Activated T-helper 17 cell treated with anti-CD3 and anti-CD28 coated beads, Interleukin-2, amount 50 U/mL, for 72 hours (primary cell): Measurements from ENCODE around the gene CSTPP1. TPM values are rescaled to one million over a fixed set of nuclear protein-coding genes. Genes with fewer than 3 reads are reported as not detected.
"Not testable (repeated sequence)": the region's sequence is repeated elsewhere in the genome, so short reads cannot be mapped to it uniquely, and the experiment has no call there.

Experiments
- ATAC-seq: fragments of 150-1000 bp; cut with Tn5 transposase; replicated peaks from 2 replicates; pipeline ENCODE4 v1.10.0; 2021; ENCODE audit warnings: mild to moderate bottlenecking, moderate library complexity
- H3K27ac Mint-ChIP-seq: one replicate; pipeline ENCODE4 v1.8.0; 2022; ENCODE audit warnings: mixed read lengths
- H3K27me3 Mint-ChIP-seq: one replicate; pipeline ENCODE4 v1.8.0; 2022; ENCODE audit warnings: mixed read lengths
- H3K36me3 Mint-ChIP-seq: one replicate; pipeline ENCODE4 v1.8.0; 2022; ENCODE audit warnings: low read depth, mild to moderate bottlenecking, mixed read lengths
- H3K4me1 Mint-ChIP-seq: one replicate; pipeline ENCODE4 v1.8.0; 2022; ENCODE audit warnings: mixed read lengths
- H3K4me3 Mint-ChIP-seq: one replicate; pipeline ENCODE4 v1.8.0; 2022; ENCODE audit warnings: mild to moderate bottlenecking, mixed read lengths
- H3K9me3 Mint-ChIP-seq: one replicate; pipeline ENCODE4 v1.8.0; 2022; ENCODE audit warnings: mixed read lengths
- total RNA-seq, 2 donors: library from RNA; stranded (reverse); gene quantifications; one replicate each; pipeline ENCODE4 v1.2.3, GENCODE V29; 2022

The CSTPP1 gene
- total RNA-seq, 2 donors from 2014 or later, result 15.2 to 19.4 TPM

- no peak for ATAC-seq
- no peaks in the 10 kb centered on the region for H3K9me3 Mint-ChIP-seq
- no peak overlapping the region for H3K27ac Mint-ChIP-seq
- peaks cover 16% of the 10 kb centered on the region for H3K36me3 Mint-ChIP-seq
- no peak overlapping the region for H3K4me3 Mint-ChIP-seq
- no peaks in the 10 kb centered on the region for H3K4me1 Mint-ChIP-seq
- no peaks in the 10 kb centered on the region for H3K27me3 Mint-ChIP-seq
Measured at GRCh38 chr11:46958777-46959176, 22.2 kb downstream of the CSTPP1 start.

GRCh38 chr11:46961041-46961440, 24.5 kb downstream of the CSTPP1 start:
- H3K27ac Mint-ChIP-seq, result no peak overlapping the region
- no peak overlapping the region for H3K4me3 Mint-ChIP-seq
- no peaks in the 10 kb centered on the region for H3K4me1 Mint-ChIP-seq
- H3K27me3 Mint-ChIP-seq, result no peaks in the 10 kb centered on the region
- no peak for ATAC-seq
- no peaks in the 10 kb centered on the region for H3K9me3 Mint-ChIP-seq
- peaks cover 23% of the 10 kb centered on the region for H3K36me3 Mint-ChIP-seq

GRCh38 chr11:46961886-46962285, 25.3 kb downstream of the CSTPP1 start:
- H3K27me3 Mint-ChIP-seq, H3K4me3 Mint-ChIP-seq, H3K9me3 Mint-ChIP-seq, H3K4me1 Mint-ChIP-seq, ATAC-seq, H3K27ac Mint-ChIP-seq: not testable (repeated sequence)
- H3K36me3 Mint-ChIP-seq, result peaks cover 28% of the 10 kb centered on the region

- H3K27me3 Mint-ChIP-seq, result no peaks in the 10 kb centered on the region
- no peaks in the 10 kb centered on the region for H3K4me1 Mint-ChIP-seq
- no peak overlapping the region for H3K27ac Mint-ChIP-seq
- H3K9me3 Mint-ChIP-seq, result no peaks in the 10 kb centered on the region
- H3K36me3 Mint-ChIP-seq, result peaks cover 22% of the 10 kb centered on the region
- no peak for ATAC-seq
- H3K4me3 Mint-ChIP-seq, result no peak overlapping the region
Measured at GRCh38 chr11:46963844-46964243, 27.3 kb downstream of the CSTPP1 start.

- Mint-ChIP-seq H3K4me3 (no peak overlapping the region), H3K4me1 (no peaks in the 10 kb centered on the region), H3K9me3 (no peaks in the 10 kb centered on the region), H3K27ac (no peak overlapping the region), H3K27me3 (no peaks in the 10 kb centered on the region), H3K36me3 (peaks cover 15% of the 10 kb centered on the region)
- ATAC-seq, result no peak
Measured at GRCh38 chr11:46966773-46967172, 30.2 kb downstream of the CSTPP1 start.

GRCh38 chr11:46967962-46968361, 31.4 kb downstream of the CSTPP1 start:
- Mint-ChIP-seq H3K27me3 (no peaks in the 10 kb centered on the region), H3K27ac (no peak overlapping the region), H3K36me3 (peaks cover 15% of the 10 kb centered on the region), H3K4me3 (no peak overlapping the region), H3K9me3 (no peaks in the 10 kb centered on the region), H3K4me1 (no peaks in the 10 kb centered on the region)
- ATAC-seq, result no peak

GRCh38 chr11:46969379-46969778, 32.8 kb downstream of the CSTPP1 start:
- Mint-ChIP-seq H3K4me1 (no peaks in the 10 kb centered on the region), H3K9me3 (no peaks in the 10 kb centered on the region), H3K4me3 (no peak overlapping the region), H3K27me3 (no peaks in the 10 kb centered on the region), H3K27ac (no peak overlapping the region), H3K36me3 (peaks cover 15% of the 10 kb centered on the region)
- no peak for ATAC-seq

GRCh38 chr11:46970913-46971625, 34.5 kb downstream of the CSTPP1 start:
- Mint-ChIP-seq H3K36me3 (peaks cover 5% of the 10 kb centered on the region), H3K27me3 (no peaks in the 10 kb centered on the region)
- no peak for ATAC-seq

GRCh38 chr11:46972343-46972742, 35.8 kb downstream of the CSTPP1 start:
- no peaks in the 10 kb centered on the region for H3K9me3 Mint-ChIP-seq
- no peak for ATAC-seq
- no peaks in the 10 kb centered on the region for H3K36me3 Mint-ChIP-seq
- H3K27me3 Mint-ChIP-seq, result no peaks in the 10 kb centered on the region
- H3K27ac Mint-ChIP-seq, result no peak overlapping the region
- no peak overlapping the region for H3K4me3 Mint-ChIP-seq
- no peaks in the 10 kb centered on the region for H3K4me1 Mint-ChIP-seq

More at GRCh38 chr11:46970913-46971625, 34.5 kb downstream of the CSTPP1 start:
- Mint-ChIP-seq H3K27ac (no peak overlapping the region), H3K4me3 (no peak overlapping the region), H3K4me1 (no peaks in the 10 kb centered on the region), H3K9me3 (no peaks in the 10 kb centered on the region)

- Mint-ChIP-seq H3K4me1 (no peaks in the 10 kb centered on the region), H3K4me3 (no peak overlapping the region), H3K27me3 (no peaks in the 10 kb centered on the region), H3K36me3 (no peaks in the 10 kb centered on the region), H3K27ac (no peak overlapping the region), H3K9me3 (no peaks in the 10 kb centered on the region)
- no peak for ATAC-seq
Measured at GRCh38 chr11:46972821-46973220, 36.3 kb downstream of the CSTPP1 start.

- H3K4me3 Mint-ChIP-seq, result no peak overlapping the region
- H3K4me1 Mint-ChIP-seq, result no peaks in the 10 kb centered on the region
- peak; percentile 65 for ATAC-seq
- no peaks in the 10 kb centered on the region for H3K9me3 Mint-ChIP-seq
- H3K27me3 Mint-ChIP-seq, result no peaks in the 10 kb centered on the region
- no peak overlapping the region for H3K27ac Mint-ChIP-seq
- H3K36me3 Mint-ChIP-seq, result no peaks in the 10 kb centered on the region
Measured at GRCh38 chr11:46976182-46976854, 39.8 kb downstream of the CSTPP1 start.

- peaks cover 5% of the 10 kb centered on the region for H3K4me1 Mint-ChIP-seq
- no peaks in the 10 kb centered on the region for H3K9me3 Mint-ChIP-seq
Measured at GRCh38 chr11:46977038-46977813, 40.7 kb downstream of the CSTPP1 start.

GRCh38 chr11:46978005-46978491, 41.5 kb downstream of the CSTPP1 start:
- H3K4me1 Mint-ChIP-seq, result peaks cover 5% of the 10 kb centered on the region
- H3K27me3 Mint-ChIP-seq, result no peaks in the 10 kb centered on the region
- no peaks in the 10 kb centered on the region for H3K36me3 Mint-ChIP-seq
- H3K27ac Mint-ChIP-seq, result no peak overlapping the region
- no peaks in the 10 kb centered on the region for H3K9me3 Mint-ChIP-seq
- no peak overlapping the region for H3K4me3 Mint-ChIP-seq
- ATAC-seq, result no peak

More at GRCh38 chr11:46977038-46977813, 40.7 kb downstream of the CSTPP1 start:
- no peaks in the 10 kb centered on the region for H3K36me3 Mint-ChIP-seq
- H3K4me3 Mint-ChIP-seq, result no peak overlapping the region
- ATAC-seq, result no peak
- H3K27ac Mint-ChIP-seq, result no peak overlapping the region
- H3K27me3 Mint-ChIP-seq, result no peaks in the 10 kb centered on the region

GRCh38 chr11:46979358-46979757, 42.8 kb downstream of the CSTPP1 start:
- no peak overlapping the region for H3K4me3 Mint-ChIP-seq
- no peaks in the 10 kb centered on the region for H3K9me3 Mint-ChIP-seq
- H3K36me3 Mint-ChIP-seq, result no peaks in the 10 kb centered on the region
- H3K27ac Mint-ChIP-seq, result no peak overlapping the region
- no peak for ATAC-seq
- H3K27me3 Mint-ChIP-seq, result no peaks in the 10 kb centered on the region
- H3K4me1 Mint-ChIP-seq, result peaks cover 5% of the 10 kb centered on the region
